Trophoblast cell (in vitro differentiated cells and primary cell): ENCODE results near the gene SP1.
"Not testable (repeated sequence)": the region's sequence is repeated elsewhere in the genome, so short reads cannot be mapped to it uniquely, and the experiment has no call there.

Experiments used
- DNase-seq, 2 donors: peaks; one replicate each; pipeline ENCODE4 v3.0.0-alpha.2; 2016
- H2AFZ ChIP-seq: 2 replicates; pipeline ENCODE4 v1.6.1; 2013; ENCODE audit warnings: low read length, moderate library complexity, mild to moderate bottlenecking; ENCODE audit not compliant: insufficient read depth, poor library complexity
- H2AK5ac ChIP-seq: 2 replicates; pipeline ENCODE4 v1.6.1; 2013; ENCODE audit warnings: mild to moderate bottlenecking, low read length
- H2BK120ac ChIP-seq: 2 replicates; pipeline ENCODE4 v1.6.1; 2013; ENCODE audit warnings: low read length, mild to moderate bottlenecking, moderate library complexity; ENCODE audit not compliant: insufficient read depth, poor library complexity
- H2BK12ac ChIP-seq: 2 replicates; pipeline ENCODE4 v1.6.1; 2013; ENCODE audit warnings: mild to moderate bottlenecking, low read length, moderate library complexity
- H2BK5ac ChIP-seq: 2 replicates; pipeline ENCODE4 v1.6.1; 2013; ENCODE audit warnings: low read length, low read depth, moderate library complexity, mild to moderate bottlenecking; ENCODE audit not compliant: poor library complexity
- H3K14ac ChIP-seq: 2 replicates; pipeline ENCODE4 v1.6.1; 2013; ENCODE audit warnings: mild to moderate bottlenecking, low read length
- H3K18ac ChIP-seq: 2 replicates; pipeline ENCODE4 v1.6.1; 2013; ENCODE audit warnings: mild to moderate bottlenecking, low read length
- H3K23ac ChIP-seq: 2 replicates; pipeline ENCODE4 v1.6.1; 2013; ENCODE audit warnings: low read length
- H3K27ac ChIP-seq: 2 replicates; pipeline ENCODE4 v1.5.1; 2013; ENCODE audit warnings: low read depth, mild to moderate bottlenecking, inconsistent platforms, low read length, moderate library complexity
- H3K27me3 ChIP-seq: 2 replicates; pipeline ENCODE4 v1.6.1; 2013; ENCODE audit warnings: inconsistent platforms, mild to moderate bottlenecking, low read length, moderate library complexity; ENCODE audit not compliant: insufficient read depth
- H3K36me3 ChIP-seq, 2 experiments: 1 replicate in 1 of 2; 2 replicates in 1 of 2; pipeline ENCODE4 v1.6.1; 2013; ENCODE audit warnings: low read length in 2 of 2, mild to moderate bottlenecking in 2 of 2, moderate library complexity in 1 of 2; ENCODE audit not compliant: insufficient read depth in 2 of 2, control insufficient read depth in 1 of 2
- H3K4ac ChIP-seq: 2 replicates; pipeline ENCODE4 v1.6.1; 2013; ENCODE audit warnings: low read depth, mild to moderate bottlenecking, low read length, moderate library complexity
- H3K4me1 ChIP-seq, 2 experiments: 1 replicate in 1 of 2; 2 replicates in 1 of 2; pipeline ENCODE4 v1.6.1; 2013; ENCODE audit warnings: low read length in 2 of 2, mild to moderate bottlenecking in 2 of 2, moderate library complexity in 1 of 2; ENCODE audit not compliant: insufficient read depth in 2 of 2, control insufficient read depth in 1 of 2
- H3K4me2 ChIP-seq: 2 replicates; pipeline ENCODE4 v1.6.1; 2013; ENCODE audit warnings: inconsistent platforms, mild to moderate bottlenecking, low read length, moderate library complexity
- H3K4me3 ChIP-seq: 2 replicates; pipeline ENCODE4 v1.5.1; 2013; ENCODE audit warnings: mild to moderate bottlenecking, low read depth, low read length, inconsistent platforms
- H3K79me1 ChIP-seq: one replicate; pipeline ENCODE4 v1.6.1; 2013; ENCODE audit warnings: low read length
- H3K79me2 ChIP-seq: 2 replicates; pipeline ENCODE4 v1.6.1; 2013; ENCODE audit warnings: low read length, mild to moderate bottlenecking; ENCODE audit not compliant: control insufficient read depth, insufficient read depth, poor library complexity
- H3K9ac ChIP-seq: 2 replicates; pipeline ENCODE4 v1.6.1; 2013; ENCODE audit warnings: mild to moderate bottlenecking, low read length
- H3K9me3 ChIP-seq: 2 replicates; pipeline ENCODE4 v1.6.1; 2013; ENCODE audit warnings: low read depth, mild to moderate bottlenecking, control low read depth, inconsistent platforms, low read length; ENCODE audit not compliant: insufficient read depth
- H4K12ac ChIP-seq: 2 replicates; pipeline ENCODE4 v1.6.1; 2013; ENCODE audit warnings: low read depth, mild to moderate bottlenecking, low read length, moderate library complexity
- H4K8ac ChIP-seq: 2 replicates; pipeline ENCODE4 v1.6.1; 2013; ENCODE audit warnings: low read depth, mild to moderate bottlenecking, low read length, moderate library complexity
- H4K91ac ChIP-seq: one replicate; pipeline ENCODE4 v1.6.1; 2013; ENCODE audit warnings: low read depth, mild to moderate bottlenecking, low read length, moderate library complexity
- WGBS: extraction: QIAGEN DNeasy Blood & Tissue Kit; methylation state at CpG from one replicate; pipeline ENCODE4 v1.1.7; 2013; ENCODE audit warnings: missing lambda C conversion rate; ENCODE audit not compliant: insufficient read length, insufficient coverage; ENCODE audit errors: extremely low coverage; 5-methylcytosine and 5-hydroxymethylcytosine counted together

SP1 gene

GRCh38 chr12:53422247-53422646, 42.3 kb downstream of the SP1 start:
- not testable (repeated sequence) for H3K4me1 ChIP-seq, H3K36me3 ChIP-seq, H4K91ac ChIP-seq, H2AFZ ChIP-seq, H2BK12ac ChIP-seq, H2AK5ac ChIP-seq, H4K12ac ChIP-seq, H3K23ac ChIP-seq, H3K79me1 ChIP-seq, H2BK5ac ChIP-seq, H3K4me2 ChIP-seq, H3K9me3 ChIP-seq, H3K9ac ChIP-seq, H3K27me3 ChIP-seq, H3K18ac ChIP-seq, H3K14ac ChIP-seq, H2BK120ac ChIP-seq, H3K27ac ChIP-seq, H3K4me3 ChIP-seq, H3K4ac ChIP-seq, H4K8ac ChIP-seq, H3K79me2 ChIP-seq, DNase-seq
- no CpG with 5 or more reads among the region's 12 CpGs for WGBS

GRCh38 chr12:53423597-53423996, 43.6 kb downstream of the SP1 start, which contains the start of gene AMHR2:
AMHR2 (plus strand) TSS chr12:53423855; CDS start chr12:53423935, 80 bp downstream.
- no peaks in the 10 kb centered on the region for H3K27me3 ChIP-seq
- H3K9ac ChIP-seq = no peak within 1 kb of the TSS
- peaks cover 3% of the 10 kb centered on the region for H3K79me1 ChIP-seq

GRCh38 chr12:53424626-53425514, 44.9 kb downstream of the SP1 start:
- Histone ChIP-seq H3K79me2 (no peaks in the 10 kb centered on the region), H3K4me2 (no peak overlapping the region), H4K91ac (no peak overlapping the region), H3K4me3 (no peak overlapping the region), H3K18ac (no peak overlapping the region), H2AK5ac (no peak overlapping the region), H3K36me3 (no peaks in the 10 kb centered on the region), H3K4me1 (peaks cover 0 to 9% of the 10 kb centered on the region in 2 experiments), H3K4ac (no peak overlapping the region), H3K14ac (no peak overlapping the region), H4K8ac (no peak overlapping the region), H3K9ac (peak overlapping the region; percentile 17), H2BK120ac (no peak overlapping the region), H2BK5ac (no peak overlapping the region), H4K12ac (no peak overlapping the region), H2BK12ac (no peak overlapping the region), H2AFZ (no peak overlapping the region), H3K27me3 (no peaks in the 10 kb centered on the region), H3K79me1 (peaks cover 3% of the 10 kb centered on the region), H3K27ac (no peak overlapping the region), H3K23ac (no peak overlapping the region), H3K9me3 (no peaks in the 10 kb centered on the region)
- WGBS = no CpG with 5 or more reads among the region's 9 CpGs
- DNase-seq = no peak

More at GRCh38 chr12:53423597-53423996, 43.6 kb downstream of the SP1 start, which contains the start of gene AMHR2:
- no peaks in the 10 kb centered on the region for H3K9me3 ChIP-seq
- H2BK5ac ChIP-seq = no peak within 1 kb of the TSS
- H2AK5ac ChIP-seq = no peak within 1 kb of the TSS
- H3K36me3 ChIP-seq = no peaks in the 10 kb centered on the region
- H3K4ac ChIP-seq = no peak within 1 kb of the TSS
- H2BK12ac ChIP-seq = no peak within 1 kb of the TSS
- H2AFZ ChIP-seq = no peak within 1 kb of the TSS
- H4K8ac ChIP-seq = no peak within 1 kb of the TSS
- no peak within 1 kb of the TSS for H3K4me2 ChIP-seq
- H3K4me3 ChIP-seq = no peak within 1 kb of the TSS
- H3K23ac ChIP-seq = no peak within 1 kb of the TSS
- H4K12ac ChIP-seq = no peak within 1 kb of the TSS
- peak within 1 kb of the TSS; percentile 12 for H4K91ac ChIP-seq
- no peaks in the 10 kb centered on the region for H3K79me2 ChIP-seq
- DNase-seq = no peak
- H3K18ac ChIP-seq = no peak within 1 kb of the TSS
- H2BK120ac ChIP-seq = no peak within 1 kb of the TSS
- H3K14ac ChIP-seq = no peak within 1 kb of the TSS
- no peak within 1 kb of the TSS for H3K27ac ChIP-seq
- WGBS = no CpG with 5 or more reads among the region's 1 CpG
- H3K4me1 ChIP-seq = peaks cover 0 to 9% of the 10 kb centered on the region in 2 experiments

GRCh38 chr12:53425515-53426150, 45.7 kb downstream of the SP1 start:
- WGBS = no CpG with 5 or more reads among the region's 11 CpGs
- Histone ChIP-seq H2BK12ac (no peak overlapping the region), H2BK120ac (no peak overlapping the region), H3K14ac (no peak overlapping the region), H3K79me2 (no peaks in the 10 kb centered on the region), H3K79me1 (peaks cover 3% of the 10 kb centered on the region), H3K4ac (no peak overlapping the region), H3K9ac (peak overlapping the region; percentile 17), H4K8ac (no peak overlapping the region), H2AFZ (no peak overlapping the region), H4K91ac (no peak overlapping the region), H3K4me1 (peaks cover 0 to 5% of the 10 kb centered on the region in 2 experiments), H3K36me3 (no peaks in the 10 kb centered on the region), H3K27ac (no peak overlapping the region), H4K12ac (no peak overlapping the region), H3K4me2 (no peak overlapping the region), H3K23ac (no peak overlapping the region), H3K27me3 (no peaks in the 10 kb centered on the region), H3K9me3 (no peaks in the 10 kb centered on the region), H2AK5ac (no peak overlapping the region), H3K18ac (no peak overlapping the region), H3K4me3 (no peak overlapping the region), H2BK5ac (no peak overlapping the region)
- no peak for DNase-seq
